Activated T-cell treated with anti-CD3 and anti-CD28 coated beads, Interleukin-2, amount 50 U/mL, for 4 hours (primary cell): ENCODE results near the gene RAMACL. TPM values are rescaled to one million over a fixed set of nuclear protein-coding genes. Genes with fewer than 3 reads are reported as not detected.
A peak's percentile ranks its signal among the peaks of the same experiment; 100 is the strongest.
"Not testable (repeated sequence)": the region's sequence is repeated elsewhere in the genome, so short reads cannot be mapped to it uniquely, and the experiment has no call there.

Source experiments
- ATAC-seq, 2 donors: fragments of 200-7000 bp; cut with Tn5 transposase; one replicate each; pipeline ENCODE4 v1.10.0; 2021
- DNase-seq: peaks from one replicate; pipeline ENCODE4 v3.0.0-alpha.2; 2020
- H3K27me3 Mint-ChIP-seq: one replicate; pipeline ENCODE4 v1.8.0; 2021; ENCODE audit warnings: low read depth, mixed read lengths
- H3K36me3 Mint-ChIP-seq: one replicate; pipeline ENCODE4 v1.8.0; 2022; ENCODE audit warnings: mixed read lengths; ENCODE audit not compliant: insufficient read depth
- H3K4me1 Mint-ChIP-seq: one replicate; pipeline ENCODE4 v1.8.0; 2021; ENCODE audit warnings: low read depth, mixed read lengths
- H3K4me3 Mint-ChIP-seq: one replicate; pipeline ENCODE4 v1.8.0; 2021; ENCODE audit warnings: mild to moderate bottlenecking, moderate library complexity, mixed read lengths
- H3K9me3 Mint-ChIP-seq: one replicate; pipeline ENCODE4 v1.8.0; 2021; ENCODE audit warnings: mixed read lengths
- total RNA-seq, 3 donors: library from RNA; stranded (reverse); gene quantifications; one replicate each; pipeline ENCODE4 v1.2.1, GENCODE V29; 2021

The RAMACL gene
- total RNA-seq, 3 donors from 2014 or later, result 0.15 to 4.6 TPM; not detected in 1

- ATAC-seq (no peak), DNase-seq (no peak)
- no peaks in the 10 kb centered on the region for H3K27me3 Mint-ChIP-seq
- H3K36me3 Mint-ChIP-seq, result no peaks in the 10 kb centered on the region
- no peaks in the 10 kb centered on the region for H3K9me3 Mint-ChIP-seq
- no peak overlapping the region for H3K4me3 Mint-ChIP-seq
- peaks cover 2% of the 10 kb centered on the region for H3K4me1 Mint-ChIP-seq
Observed at GRCh38 chr6:166553563-166554271, 32.8 kb downstream of the RAMACL start.

GRCh38 chr6:166552600-166552999, 33.9 kb downstream of the RAMACL start:
- Mint-ChIP-seq H3K4me1 (peaks cover 2% of the 10 kb centered on the region), H3K36me3 (no peaks in the 10 kb centered on the region), H3K9me3 (no peaks in the 10 kb centered on the region), H3K27me3 (no peaks in the 10 kb centered on the region), H3K4me3 (no peak overlapping the region)
- DNase-seq (no peak), ATAC-seq (no peak)

GRCh38 chr6:166551754-166552495, 34.6 kb downstream of the RAMACL start:
- no peaks in the 10 kb centered on the region for H3K9me3 Mint-ChIP-seq
- no peaks in the 10 kb centered on the region for H3K27me3 Mint-ChIP-seq
- peaks cover under 1% of the 10 kb centered on the region for H3K4me1 Mint-ChIP-seq
- no peak overlapping the region for H3K4me3 Mint-ChIP-seq
- ATAC-seq (no peak), DNase-seq (no peak)
- peaks cover 4% of the 10 kb centered on the region for H3K36me3 Mint-ChIP-seq

- peaks cover 5% of the 10 kb centered on the region for H3K36me3 Mint-ChIP-seq
- ATAC-seq (no peak), DNase-seq (no peak)
- H3K9me3 Mint-ChIP-seq, result no peaks in the 10 kb centered on the region
- H3K27me3 Mint-ChIP-seq, result no peaks in the 10 kb centered on the region
- H3K4me3 Mint-ChIP-seq, result no peak overlapping the region
- H3K4me1 Mint-ChIP-seq, result peaks cover 6% of the 10 kb centered on the region
Observed at GRCh38 chr6:166546653-166547052, 39.8 kb downstream of the RAMACL start.

- Mint-ChIP-seq H3K27me3 (no peaks in the 10 kb centered on the region), H3K9me3 (no peaks in the 10 kb centered on the region), H3K36me3 (peaks cover 5% of the 10 kb centered on the region), H3K4me1 (peaks cover 19% of the 10 kb centered on the region), H3K4me3 (no peak overlapping the region)
- DNase-seq (no peak), ATAC-seq (no peak)
Observed at GRCh38 chr6:166545156-166546034, 41.1 kb downstream of the RAMACL start.

GRCh38 chr6:166544296-166544605, 42.2 kb downstream of the RAMACL start:
- no peak for DNase-seq
- Mint-ChIP-seq H3K36me3 (peaks cover 5% of the 10 kb centered on the region), H3K9me3 (no peaks in the 10 kb centered on the region), H3K27me3 (no peaks in the 10 kb centered on the region), H3K4me1 (peaks cover 23% of the 10 kb centered on the region), H3K4me3 (no peak overlapping the region)
- ATAC-seq, result no peak

- peaks cover 24% of the 10 kb centered on the region for H3K4me1 Mint-ChIP-seq
- ATAC-seq (no peak), DNase-seq (no peak)
- no peaks in the 10 kb centered on the region for H3K27me3 Mint-ChIP-seq
- H3K4me3 Mint-ChIP-seq, result no peak overlapping the region
- H3K36me3 Mint-ChIP-seq, result peaks cover 5% of the 10 kb centered on the region
- no peaks in the 10 kb centered on the region for H3K9me3 Mint-ChIP-seq
Observed at GRCh38 chr6:166543603-166544295, 42.7 kb downstream of the RAMACL start.

- Mint-ChIP-seq H3K27me3 (no peaks in the 10 kb centered on the region), H3K36me3 (peaks cover 5% of the 10 kb centered on the region), H3K4me3 (no peak overlapping the region), H3K4me1 (peaks cover 24% of the 10 kb centered on the region), H3K9me3 (no peaks in the 10 kb centered on the region)
- DNase-seq, result no peak
- ATAC-seq, result no peak
Observed at GRCh38 chr6:166542580-166542912, 43.9 kb downstream of the RAMACL start.

GRCh38 chr6:166541876-166542579, 44.5 kb downstream of the RAMACL start:
- Mint-ChIP-seq H3K4me1 (peaks cover 24% of the 10 kb centered on the region), H3K4me3 (peak overlapping the region; percentile 61), H3K36me3 (peaks cover 1% of the 10 kb centered on the region), H3K9me3 (no peaks in the 10 kb centered on the region), H3K27me3 (no peaks in the 10 kb centered on the region)
- no peak for ATAC-seq
- no peak for DNase-seq

- Mint-ChIP-seq H3K9me3 (no peaks in the 10 kb centered on the region), H3K4me3 (peak overlapping the region; percentile 61), H3K4me1 (peaks cover 24% of the 10 kb centered on the region), H3K27me3 (no peaks in the 10 kb centered on the region), H3K36me3 (no peaks in the 10 kb centered on the region)
- ATAC-seq (peak; percentile 31 to 36), DNase-seq (no peak)
Observed at GRCh38 chr6:166541366-166541765, 45.1 kb downstream of the RAMACL start.

- ATAC-seq (peak; percentile 89 to 91), DNase-seq (peak; percentile 55)
- no peaks in the 10 kb centered on the region for H3K9me3 Mint-ChIP-seq
Observed at GRCh38 chr6:166540631-166541331, 45.7 kb downstream of the RAMACL start.

GRCh38 chr6:166539543-166539942, 46.9 kb downstream of the RAMACL start:
- Mint-ChIP-seq H3K27me3 (no peaks in the 10 kb centered on the region), H3K9me3 (no peaks in the 10 kb centered on the region), H3K36me3 (no peaks in the 10 kb centered on the region), H3K4me3 (no peak overlapping the region), H3K4me1 (peaks cover 24% of the 10 kb centered on the region)
- ATAC-seq, result no peak
- DNase-seq, result no peak

More at GRCh38 chr6:166540631-166541331, 45.7 kb downstream of the RAMACL start:
- Mint-ChIP-seq H3K4me3 (peak overlapping the region; percentile 61), H3K27me3 (no peaks in the 10 kb centered on the region), H3K36me3 (no peaks in the 10 kb centered on the region), H3K4me1 (peaks cover 24% of the 10 kb centered on the region)

- not testable (repeated sequence) for H3K4me3 Mint-ChIP-seq, DNase-seq, ATAC-seq, H3K9me3 Mint-ChIP-seq, H3K27me3 Mint-ChIP-seq, H3K36me3 Mint-ChIP-seq
- H3K4me1 Mint-ChIP-seq, result peaks cover 24% of the 10 kb centered on the region
Observed at GRCh38 chr6:166539011-166539385, 47.5 kb downstream of the RAMACL start.
